OCI-LY3 (cell line): ENCODE data around the gene ZNF831.

Source experiments
- H2AFZ ChIP-seq: fragments of 200-600, 300-600 bp; shearing (Covaris generic); 2 replicates; pipeline ENCODE4 v1.6.0; 2014; ENCODE audit warnings: antibody characterized with exemption, low read depth, low read length
- H3K27ac ChIP-seq: fragments of 200-600, 300-600 bp; sonication (generic); 2 replicates; pipeline ENCODE4 v1.5.1; 2014; ENCODE audit warnings: mild to moderate bottlenecking, low read length, moderate library complexity, mixed read lengths
- H3K27me3 ChIP-seq: fragments of 200-600, 300-600 bp; sonication (generic); 2 replicates; pipeline ENCODE4 v1.6.1; 2014; ENCODE audit warnings: low read depth, low read length, mixed read lengths
- H3K36me3 ChIP-seq: fragments of 200-600, 300-600 bp; sonication (generic); replicated peaks from 2 replicates; pipeline ENCODE3; 2014; ENCODE audit warnings: low read depth, low read length, mixed read lengths
- H3K4me1 ChIP-seq: fragments of 300-600, 200-600 bp; sonication (generic); 2 replicates; pipeline ENCODE4 v1.6.1; 2014; ENCODE audit warnings: low read length, mixed read lengths
- H3K4me2 ChIP-seq: fragments of 200-600, 300-600 bp; sonication (generic); 2 replicates; pipeline ENCODE4 v1.6.1; 2014; ENCODE audit warnings: low read length, mixed read lengths
- H3K4me3 ChIP-seq: fragments of 300-600, 200-600 bp; sonication (generic); 2 replicates; pipeline ENCODE4 v1.5.1; 2014; ENCODE audit warnings: antibody characterized with exemption, mild to moderate bottlenecking, low read length, moderate library complexity
- H3K79me2 ChIP-seq: fragments of 300-600, 200-600 bp; shearing (Covaris generic); 2 replicates; pipeline ENCODE4 v1.6.1; 2014; ENCODE audit warnings: mild to moderate bottlenecking, low read length, mixed read lengths
- H3K9ac ChIP-seq: fragments of 300-600, 200-600 bp; shearing (Covaris generic); 2 replicates; pipeline ENCODE4 v1.6.0; 2014; ENCODE audit warnings: mild to moderate bottlenecking, low read length, moderate library complexity
- H3K9me3 ChIP-seq: fragments of 200-600, 300-600 bp; shearing (Covaris generic); 2 replicates; pipeline ENCODE4 v1.6.1; 2014; ENCODE audit warnings: low read length, mixed read lengths; ENCODE audit not compliant: insufficient read depth
- H4K20me1 ChIP-seq: fragments of 200-600, 300-600 bp; sonication (generic); 2 replicates; pipeline ENCODE4 v1.6.1; 2016; ENCODE audit warnings: low read length, mixed read lengths; ENCODE audit not compliant: insufficient read depth
- CTCF ChIP-seq: fragments of 200-600, 300-600 bp; sonication (generic); IDR thresholded peaks from 2 replicates; pipeline ENCODE4 v1.5.1; 2014; ENCODE audit warnings: antibody characterized with exemption, low read length, low read depth
- EZH2phosphoT487 ChIP-seq: fragments of 200-600 bp; shearing (Covaris generic); IDR thresholded peaks from 2 replicates; pipeline ENCODE4 v1.6.1; 2018; ENCODE audit warnings: antibody characterized with exemption, mixed run types, low read depth

Gene ZNF831

GRCh38 chr20:59297686-59298085 is 134.1 kb downstream of the ZNF831 start:
- Histone ChIP-seq H3K27ac (no peak overlapping the region), H3K79me2 (no peaks in the 10 kb centered on the region), H2AFZ (no peak overlapping the region), H3K36me3 (no peaks in the 10 kb centered on the region), H4K20me1 (no peaks in the 10 kb centered on the region), H3K4me3 (no peak overlapping the region), H3K27me3 (peaks cover 49% of the 10 kb centered on the region), H3K4me2 (no peak overlapping the region), H3K9me3 (no peaks in the 10 kb centered on the region), H3K9ac (no peak overlapping the region), H3K4me1 (no peaks in the 10 kb centered on the region)
- TF ChIP-seq EZH2phosphoT487 (no peak), CTCF (no peak)

GRCh38 chr20:59299945-59300332 is 136.3 kb downstream of the ZNF831 start:
- Histone ChIP-seq H3K27ac (no peak overlapping the region), H4K20me1 (no peaks in the 10 kb centered on the region), H3K27me3 (peaks cover 56% of the 10 kb centered on the region), H3K4me2 (no peak overlapping the region), H3K9me3 (no peaks in the 10 kb centered on the region), H3K4me3 (no peak overlapping the region), H3K36me3 (no peaks in the 10 kb centered on the region), H3K9ac (no peak overlapping the region), H2AFZ (no peak overlapping the region), H3K79me2 (no peaks in the 10 kb centered on the region), H3K4me1 (no peaks in the 10 kb centered on the region)
- TF ChIP-seq EZH2phosphoT487 (no peak), CTCF (no peak)

- H3K4me2 ChIP-seq = no peak within 1 kb of the TSS
- no peak within 1 kb of the TSS for H3K27ac ChIP-seq
- peaks cover 58% of the 10 kb centered on the region for H3K27me3 ChIP-seq
- no peaks in the 10 kb centered on the region for H3K79me2 ChIP-seq
- no peaks in the 10 kb centered on the region for H4K20me1 ChIP-seq
- H3K9me3 ChIP-seq = no peaks in the 10 kb centered on the region
- H3K36me3 ChIP-seq = no peaks in the 10 kb centered on the region
- no peak within 1 kb of the TSS for H3K9ac ChIP-seq
- no peak for TF ChIP-seq EZH2phosphoT487
- TF ChIP-seq CTCF = no peak
- no peaks in the 10 kb centered on the region for H3K4me1 ChIP-seq
- no peak within 1 kb of the TSS for H3K4me3 ChIP-seq
- H2AFZ ChIP-seq = no peak within 1 kb of the TSS
Observed at GRCh38 chr20:59300333-59301081, 136.9 kb downstream of the ZNF831 start, which contains the start of gene EDN3. TSS of gene EDN3 (plus strand) at chr20:59300611. CDS start at chr20:59300813, 202 bp downstream.

- no peak for TF ChIP-seq CTCF
- no peak for TF ChIP-seq EZH2phosphoT487
- Histone ChIP-seq H4K20me1 (no peaks in the 10 kb centered on the region), H3K4me1 (no peaks in the 10 kb centered on the region), H3K9ac (no peak overlapping the region), H3K79me2 (no peaks in the 10 kb centered on the region), H3K9me3 (no peaks in the 10 kb centered on the region), H3K4me3 (no peak overlapping the region), H3K36me3 (no peaks in the 10 kb centered on the region), H2AFZ (no peak overlapping the region), H3K27me3 (peaks cover 56% of the 10 kb centered on the region), H3K27ac (no peak overlapping the region), H3K4me2 (no peak overlapping the region)
Observed at GRCh38 chr20:59301343-59302007, 137.9 kb downstream of the ZNF831 start.
